Heart left ventricle (tissue), 13 donors: ENCODE measurements around the gene ABCB1.

ENCODE experiments used
- CTCF ChIP-seq, 12 donors: fragments of 200-600 bp; sonication (generic) in 4 of 12; IDR thresholded peaks; one replicate each; pipeline versions ENCODE4 v1.5.0 to v1.8.0; 2018 to 2022; ENCODE audit warnings: antibody characterized with exemption in 12 of 12, mild to moderate bottlenecking in 5 of 12
- POLR2A ChIP-seq, 2 donors: fragments of 450-650 bp; IDR thresholded peaks; one replicate each; pipeline ENCODE4 v1.6.1; 2017; ENCODE audit warnings: antibody characterized with exemption in 2 of 2, mild to moderate bottlenecking in 2 of 2, moderate library complexity in 2 of 2
- donor health status: ischemic (EF 13 %, LVEDD 7.1; RV severe dilation, severe dysfunction).
- donor health status: DM: no; HTN: yes; CAD: no.
- donor health status: DM: no; HTN: no; CAD: no.
- donor health status: ischemic (EF 25% LVEDD 6.9; RV normal size, moderate dysfunction).
- donor health status: ischemic (EF 25% LVEDD 5.7; RV mildly dilated, moderate dysfunction).
- donor health status: ischemic (EF 35%, LVEDD 5.7; RV mildly dilated, moderate dysfunction).
- donor health status: nonischemic (EF 11% LVEDD 7.7; RV severe dilation, severe dysfunction).
- donor health status: DM: yes; HTN: yes; CAD: no.
- donor health status: PGD.
- donor health status: ischemic (EF 29% LVEDD 5.4; RV normal size, mild dysfunction).
- donor health status: nonischemic (EF 23%, LVEDD 6.1; RV moderate dilation, normal function).

GRCh38 chr7:87604264-87604663, 3.6 kb upstream of the ABCB1 start:
- TF ChIP-seq CTCF (IDR thresholded peaks at IDR 0.05): no peak
- no peak for TF ChIP-seq POLR2A (IDR thresholded peaks at IDR 0.05)
